NCI-H748 treated with DMSO at 0.1 percent for 48 hours (cell line): ENCODE measurements around the gene KRTAP5-1.

ENCODE experiments used
- DNase-seq: peaks from one replicate; lab custom pipeline; 2025; lab: John Stamatoyannopoulos, UW

KRTAP5-1 gene

GRCh38 chr11:1545432-1545831 lies 39.7 kb downstream of the KRTAP5-1 start:
- DNase-seq, result no peak

DNA sequence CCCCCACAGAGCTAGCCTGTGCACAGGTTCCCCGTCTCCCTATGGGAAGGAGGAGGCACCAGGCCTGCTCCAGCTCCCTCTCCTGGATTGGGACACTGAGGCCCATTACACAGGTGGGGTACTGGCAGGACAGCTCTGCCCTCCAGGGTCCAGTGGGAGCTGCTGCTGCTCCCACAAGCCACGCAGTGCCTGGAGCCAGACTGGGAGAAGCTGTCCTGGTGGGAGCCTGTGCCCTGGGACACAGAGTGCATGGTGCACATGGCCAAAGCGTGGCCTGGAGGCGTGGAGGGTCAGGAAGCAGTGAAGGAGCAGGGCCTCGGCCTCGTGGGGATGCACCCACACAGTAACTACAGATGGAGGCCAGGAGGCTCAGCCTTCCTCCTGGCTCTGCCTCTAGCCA lies 40.5 kb downstream of the KRTAP5-1 start:
- DNase-seq, result no peak

DNA sequence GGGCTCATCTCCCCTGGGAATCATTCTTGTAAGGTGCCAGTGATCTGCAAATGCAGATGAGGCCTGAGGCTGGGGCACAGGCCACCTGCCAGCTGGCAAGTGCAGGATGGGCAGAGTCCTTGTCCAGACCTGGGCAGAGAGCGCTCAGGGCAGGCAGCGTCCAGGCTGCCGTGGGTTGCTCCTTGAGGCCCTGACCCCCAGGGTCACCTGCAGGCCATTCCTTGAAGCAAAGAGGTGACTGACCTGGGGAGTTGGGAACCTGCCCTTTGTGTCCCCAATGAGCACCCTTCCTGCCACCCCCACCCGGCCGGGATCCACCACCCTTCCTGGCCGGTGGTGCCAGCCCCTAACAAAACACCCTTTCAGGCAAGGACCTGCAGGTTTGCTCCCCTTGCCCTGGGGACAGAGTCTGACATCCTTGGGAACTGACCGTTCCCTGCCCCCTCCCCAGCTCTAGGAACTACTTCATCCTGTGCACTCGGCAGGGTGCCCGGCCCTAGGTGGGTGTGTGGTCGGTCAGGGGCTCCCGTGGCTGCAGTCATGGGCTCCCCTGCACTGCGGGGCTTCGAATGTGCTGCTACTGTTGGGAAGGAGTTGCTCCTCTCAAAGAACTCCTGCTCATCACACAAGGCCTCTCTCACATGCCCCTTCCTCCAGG lies 41.3 kb downstream of the KRTAP5-1 start:
- no peak for DNase-seq

DNA sequence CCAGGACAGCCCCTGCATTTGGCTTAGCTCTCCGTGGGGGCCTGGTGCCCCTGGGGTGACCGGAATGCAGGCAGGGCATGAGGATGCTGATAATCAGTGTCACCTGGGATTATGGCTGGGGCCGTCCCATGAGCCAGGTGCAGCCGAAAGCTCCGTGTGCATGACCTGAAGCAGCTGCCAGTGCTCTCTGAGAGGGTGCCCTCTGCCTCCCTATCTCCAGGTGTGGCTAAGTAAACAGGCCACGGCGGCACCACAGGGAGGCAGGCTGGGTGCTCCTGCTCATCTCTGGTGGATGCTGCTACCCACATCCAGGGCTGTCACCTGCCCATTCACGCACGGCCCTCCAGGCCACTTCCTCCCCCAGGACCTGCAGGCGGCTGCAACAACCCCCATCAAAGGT lies 42.8 kb downstream of the KRTAP5-1 start:
- no peak for DNase-seq

- DNase-seq, result no peak
Measured at GRCh38 chr11:1541474-1542204, 43.4 kb downstream of the KRTAP5-1 start.

DNA sequence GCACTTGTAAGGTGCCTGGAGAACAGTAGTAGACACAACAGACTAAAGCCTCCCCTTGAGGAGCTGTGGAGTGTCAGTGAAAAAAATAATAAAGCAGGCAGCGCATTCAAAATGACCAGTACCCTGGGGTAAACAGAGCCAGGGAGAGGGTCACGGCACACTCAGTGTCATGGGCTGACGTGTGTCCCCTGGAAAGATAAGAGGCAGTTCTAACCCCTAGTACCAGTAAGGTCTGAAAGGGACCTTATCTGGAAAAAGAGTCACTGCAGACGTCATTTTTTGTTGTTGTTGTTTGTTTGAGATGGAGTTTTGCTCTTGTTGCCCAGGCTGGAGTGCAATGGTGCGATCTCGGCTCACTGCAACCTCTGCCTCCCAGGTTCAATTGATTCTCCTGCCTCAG lies 45.0 kb downstream of the KRTAP5-1 start:
- no peak for DNase-seq

DNA sequence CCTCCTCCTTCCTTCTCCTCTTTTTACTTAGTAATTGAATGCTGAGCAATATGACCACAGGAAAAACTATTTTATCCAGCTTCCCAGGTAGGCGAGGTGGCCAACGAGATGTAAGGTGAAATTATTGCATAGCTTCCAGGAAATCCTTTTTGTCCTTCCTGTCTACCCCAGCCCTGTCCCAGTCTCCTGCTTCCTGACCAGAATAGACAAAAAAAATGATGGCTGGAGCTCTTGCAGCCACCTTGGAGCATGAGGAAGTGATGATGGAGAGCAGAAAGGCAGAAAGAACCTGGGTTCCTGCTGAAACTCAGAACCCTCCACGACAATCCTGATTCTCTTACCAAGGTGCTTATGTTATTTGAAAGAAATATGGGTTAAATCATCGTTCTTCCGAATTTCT lies 46.9 kb downstream of the KRTAP5-1 start:
- no peak for DNase-seq

GRCh38 chr11:1536065-1536843 lies 48.8 kb downstream of the KRTAP5-1 start:
- no peak for DNase-seq

DNA sequence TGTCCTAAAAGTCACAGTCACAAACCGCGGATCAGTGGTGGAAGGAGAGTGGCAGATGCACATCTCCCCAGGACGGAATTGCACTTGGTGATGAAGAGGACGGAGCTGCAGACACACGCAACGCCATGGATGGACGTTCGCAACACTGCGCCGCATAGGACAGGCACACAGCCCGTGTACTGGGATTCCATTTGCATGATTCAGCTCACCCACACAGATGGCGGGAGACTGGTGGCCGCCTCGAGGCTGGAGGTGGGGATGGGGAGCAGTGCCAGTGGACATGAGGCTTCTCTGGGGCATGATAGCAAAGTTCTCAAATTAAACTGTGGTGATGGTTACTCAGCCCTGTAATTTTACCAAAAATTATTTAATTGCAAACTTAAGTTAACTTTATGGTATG lies 50.4 kb downstream of the KRTAP5-1 start:
- no peak for DNase-seq
